Ishikawa (cell line): Measurements from ENCODE around the gene QSOX1.

ENCODE experiments used
- CEBPB ChIP-seq: IDR thresholded peaks from 2 replicates; pipeline ENCODE4 v1.6.1; 2012
- CREB1 ChIP-seq: IDR thresholded peaks from 2 replicates; pipeline ENCODE4 v1.6.1; 2012; ENCODE audit warnings: low read depth
- EGR1 ChIP-seq: IDR thresholded peaks from 2 replicates; pipeline ENCODE4 v1.6.1; 2012
- EP300 ChIP-seq: IDR thresholded peaks from 2 replicates; pipeline ENCODE4 v1.6.1; 2012; ENCODE audit warnings: borderline replicate concordance
- FOXM1 ChIP-seq: IDR thresholded peaks from 2 replicates; pipeline ENCODE4 v1.6.1; 2012; ENCODE audit warnings: low read depth, borderline replicate concordance
- NFIC ChIP-seq: IDR thresholded peaks from 2 replicates; pipeline ENCODE4 v1.6.1; 2012
- RAD21 ChIP-seq: IDR thresholded peaks from 2 replicates; pipeline ENCODE4 v1.6.1; 2012; ENCODE audit warnings: low read depth
- REST ChIP-seq: IDR thresholded peaks from 2 replicates; pipeline ENCODE4 v1.6.1; 2012; ENCODE audit warnings: low read depth, mild to moderate bottlenecking
- TAF1 ChIP-seq: IDR thresholded peaks from 2 replicates; pipeline ENCODE4 v1.6.1; 2012; ENCODE audit warnings: low read depth, mild to moderate bottlenecking
- TCF12 ChIP-seq: IDR thresholded peaks from 2 replicates; pipeline ENCODE4 v1.6.1; 2012; ENCODE audit warnings: low read depth
- TEAD4 ChIP-seq: IDR thresholded peaks from 2 replicates; pipeline ENCODE4 v1.6.1; 2012
- USF1 ChIP-seq: IDR thresholded peaks from 2 replicates; pipeline ENCODE4 v1.6.1; 2012
- YY1 ChIP-seq: IDR thresholded peaks from 2 replicates; pipeline ENCODE4 v1.6.1; 2012; ENCODE audit warnings: low read depth
- ZBTB7A ChIP-seq: IDR thresholded peaks from 2 replicates; pipeline ENCODE4 v1.6.1; 2012; ENCODE audit warnings: low read depth

Gene QSOX1

DNA sequence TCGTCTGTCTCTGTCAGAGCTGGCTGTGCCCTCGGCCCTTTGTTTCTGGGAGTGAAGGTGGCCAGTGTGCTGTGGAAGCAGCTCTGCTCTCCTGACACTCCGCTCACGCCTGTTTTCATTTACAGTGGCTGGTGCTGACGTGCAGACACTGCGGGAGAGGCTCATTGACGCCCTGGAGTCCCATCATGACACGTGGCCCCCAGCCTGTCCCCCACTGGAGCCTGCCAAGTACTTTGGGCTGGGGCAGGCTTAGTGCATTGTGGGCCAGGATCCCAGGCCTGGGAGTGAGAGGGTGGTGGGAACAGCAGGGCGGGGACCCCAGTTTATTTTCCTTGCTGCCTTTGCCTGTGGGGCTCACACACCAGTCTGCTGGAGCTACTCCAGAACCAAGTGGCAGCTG lies 21.1 kb downstream of the QSOX1 start:
- no peak for TF ChIP-seq YY1
- TF ChIP-seq EGR1: no peak
- no peak for TF ChIP-seq NFIC
- no peak for TF ChIP-seq FOXM1
- TF ChIP-seq REST: no peak
- no peak for TF ChIP-seq TEAD4
- TF ChIP-seq EP300: no peak
- no peak for TF ChIP-seq RAD21
- no peak for TF ChIP-seq ZBTB7A
- no peak for TF ChIP-seq TAF1
- no peak for TF ChIP-seq TCF12

DNA sequence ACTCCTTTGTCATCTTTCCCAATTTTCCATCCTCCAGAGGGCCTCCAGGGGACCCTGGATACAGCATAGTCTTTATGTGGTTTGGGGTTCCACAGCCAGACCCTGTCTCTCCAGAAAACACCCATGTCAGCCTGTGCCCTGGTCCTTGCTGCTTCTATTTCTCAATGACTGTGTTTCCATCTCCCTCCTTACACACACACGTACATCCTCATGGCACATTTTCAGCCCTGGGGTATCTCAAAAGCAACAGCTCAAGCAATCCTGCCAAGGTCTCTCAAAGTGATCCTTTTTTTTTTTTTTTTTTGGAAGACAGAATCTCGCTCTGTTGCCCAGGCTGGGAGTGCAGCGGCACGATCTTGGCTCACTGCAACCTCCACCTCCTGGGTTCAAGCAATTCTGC lies 22.3 kb downstream of the QSOX1 start:
- TF ChIP-seq YY1 (no peak), ZBTB7A (no peak), CREB1 (no peak), RAD21 (no peak), CEBPB (no peak), USF1 (no peak), TCF12 (no peak), NFIC (no peak), FOXM1 (no peak), TAF1 (no peak), REST (no peak), EGR1 (no peak), EP300 (no peak)

DNA sequence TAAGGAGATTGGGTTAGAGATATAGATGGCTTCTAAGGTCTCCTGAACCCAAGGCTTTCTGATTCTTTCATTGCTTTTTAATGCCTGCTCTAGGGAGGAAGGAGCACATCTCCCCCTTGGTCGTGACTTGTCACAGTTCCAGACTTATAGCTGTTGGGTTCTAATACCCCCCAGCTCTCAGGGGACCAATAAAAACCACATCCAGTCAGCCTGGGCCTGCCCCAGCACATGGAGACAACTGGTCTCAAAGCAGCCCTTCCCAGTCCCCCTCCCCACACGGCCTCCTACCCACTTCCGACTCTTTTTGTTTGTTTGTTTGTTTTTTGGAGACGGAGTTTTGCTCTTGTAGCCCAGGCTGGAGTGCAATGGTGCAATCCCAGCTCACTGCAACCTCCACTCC lies 23.3 kb downstream of the QSOX1 start:
- TF ChIP-seq EP300: no peak
- no peak for TF ChIP-seq FOXM1

- no peak for TF ChIP-seq CREB1
- no peak for TF ChIP-seq EGR1
- peak; percentile 95 for TF ChIP-seq RAD21
Observed at GRCh38 chr1:180178511-180179161, 24.0 kb downstream of the QSOX1 start.

DNA sequence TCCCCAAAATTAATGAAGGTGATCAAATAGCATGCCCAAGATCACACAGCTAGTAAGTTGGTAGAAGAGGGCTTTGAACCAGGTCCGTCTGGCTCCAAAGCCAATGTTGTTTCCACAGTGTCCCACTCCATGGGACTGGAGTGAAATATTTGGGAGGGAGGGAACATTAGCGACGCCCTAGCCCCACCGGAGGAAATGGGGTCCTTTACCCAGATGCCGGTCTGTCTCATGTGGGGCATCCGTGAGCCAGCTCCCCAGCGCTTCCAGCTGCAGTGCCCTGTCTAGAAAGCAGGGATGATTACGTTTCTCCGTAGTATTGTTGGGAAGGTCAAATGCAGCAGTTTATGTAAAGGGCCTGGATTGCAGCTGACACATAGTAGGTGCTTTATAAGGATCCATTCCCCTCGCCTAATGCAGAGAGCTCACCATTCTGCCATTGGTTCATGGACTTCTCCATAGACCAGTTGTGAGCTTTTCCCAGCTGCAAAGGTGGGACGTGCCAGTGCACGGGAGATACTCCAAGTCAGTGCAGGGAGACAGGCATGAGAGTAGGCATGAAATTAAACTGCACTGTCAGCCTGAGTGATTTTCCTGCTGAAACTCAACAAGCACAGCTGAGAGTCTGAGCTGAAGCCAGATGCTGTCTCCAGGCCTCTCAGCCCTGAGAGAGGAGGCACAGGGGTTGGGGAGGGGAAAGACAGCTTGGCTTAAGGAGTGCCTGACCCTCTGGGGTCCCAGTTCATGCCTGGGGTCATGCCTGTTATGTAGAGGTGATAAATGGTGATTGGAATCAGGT lies 24.7 kb downstream of the QSOX1 start:
- no peak for TF ChIP-seq REST
- no peak for TF ChIP-seq YY1
- TF ChIP-seq ZBTB7A: no peak
- no peak for TF ChIP-seq TAF1
- no peak for TF ChIP-seq EP300
- no peak for TF ChIP-seq USF1
- TF ChIP-seq TEAD4: no peak
